SU-DHL-6 (cell line): ENCODE measurements around the gene INPP4B.

Source experiments
- CTCF ChIP-seq: fragments of 200-600 bp; sonication (generic); IDR thresholded peaks from one replicate; pipeline ENCODE4 v1.5.1; 2017; ENCODE audit warnings: antibody characterized with exemption, mild to moderate bottlenecking, low read length, moderate library complexity; ENCODE audit not compliant: insufficient read depth, poor library complexity, severe bottlenecking
- EZH2phosphoT487 ChIP-seq: fragments of 200-600 bp; sonication (generic), shearing (Covaris generic); conservative IDR thresholded peaks from 2 replicates; pipeline ENCODE4 v1.6.1; 2018; ENCODE audit warnings: mild to moderate bottlenecking, antibody characterized with exemption, low read length, moderate library complexity, mixed read lengths

- TF ChIP-seq CTCF (no peak), EZH2phosphoT487 (no peak)
These were observed 840.6 kb downstream of the INPP4B start for GRCh38 chr4:142005519-142005918.
